HepG2 (cell line): ENCODE measurements around the gene CBX2. TPM values are rescaled to one million over a fixed set of nuclear protein-coding genes. Genes with fewer than 3 reads are reported as not detected.

Experiments used
- CAMTA2 ChIP-seq: sonication (generic); formaldehyde crosslinking; IDR thresholded peaks from 2 replicates; pipeline ENCODE4 v1.4.0; 2020; ENCODE audit warnings: mild to moderate bottlenecking, missing genetic modification reagents, borderline replicate concordance
- HES4 ChIP-seq: sonication (generic); formaldehyde crosslinking; IDR thresholded peaks from 2 replicates; pipeline ENCODE4 v1.9.0; 2021; ENCODE audit warnings: mild to moderate bottlenecking, missing genetic modification reagents, borderline replicate concordance
- JARID2 ChIP-seq: sonication (generic); formaldehyde crosslinking; IDR thresholded peaks from 2 replicates; pipeline ENCODE4 v1.8.1; 2023; ENCODE audit warnings: missing genetic modification reagents, inconsistent platforms; ENCODE audit not compliant: insufficient replicate concordance
- SALL2 ChIP-seq: sonication (generic); formaldehyde crosslinking; IDR thresholded peaks from 2 replicates; pipeline ENCODE4 v1.8.1; 2023; ENCODE audit warnings: mild to moderate bottlenecking, missing genetic modification reagents, inconsistent platforms
- SATB2 ChIP-seq: sonication (generic); formaldehyde crosslinking; IDR thresholded peaks from 2 replicates; pipeline ENCODE4 v1.5.0; 2020; ENCODE audit warnings: missing genetic modification reagents
- SP1 ChIP-seq, 2 experiments: fragments of 450-650 bp in 1 of 2; sonication (generic) in 1 of 2; formaldehyde crosslinking in 1 of 2; IDR thresholded peaks; 2 replicates each; pipeline versions ENCODE4 v1.4.0 to v1.6.1; 2016 to 2020; ENCODE audit warnings: missing genetic modification reagents in 1 of 2
- THRA ChIP-seq: sonication (generic); formaldehyde crosslinking; IDR thresholded peaks from 2 replicates; pipeline ENCODE4 v1.4.0; 2020; ENCODE audit warnings: missing genetic modification reagents, borderline replicate concordance
- ZNF280B ChIP-seq: sonication (generic); formaldehyde crosslinking; IDR thresholded peaks from 2 replicates; pipeline ENCODE4 v1.5.0; 2020; ENCODE audit warnings: missing genetic modification reagents, mild to moderate bottlenecking, borderline replicate concordance
- ZNF674 ChIP-seq: sonication (generic); formaldehyde crosslinking; IDR thresholded peaks from 2 replicates; pipeline ENCODE4 v1.5.0; 2020; ENCODE audit warnings: low read depth, mild to moderate bottlenecking, missing genetic modification reagents
- ZNF737 ChIP-seq: sonication (generic); formaldehyde crosslinking; IDR thresholded peaks from 2 replicates; pipeline ENCODE4 v1.5.0; 2020; ENCODE audit warnings: missing genetic modification reagents, mild to moderate bottlenecking, borderline replicate concordance
- polyA plus RNA-seq, 8 experiments: library from polyadenylated mRNA; depleted of rRNA in 3 of 8; stranded (reverse) in 7 of 8; unstranded in 1 of 8; fragments of >200 nt; fragmentation: Illumina TruSeq in 4 of 8; extraction: Trizol in 4 of 8; gene quantifications; 2 replicates each; pipeline versions ENCODE4 v1.2.1 to v1.2.3, GENCODE V29; 2011 to 2016; ENCODE audit warnings: low read depth in 4 of 8, missing spikeins in 1 of 8, mixed read lengths in 1 of 8; ENCODE audit not compliant: insufficient read depth in 1 of 8
- total RNA-seq, 5 experiments: library from RNA; depleted of rRNA; stranded (reverse); fragments of >200 nt; fragmentation: Illumina TruSeq; extraction: Trizol; gene quantifications; 2 replicates each; pipeline ENCODE4 v1.2.3, GENCODE V29; 2016; ENCODE audit warnings: low read depth in 1 of 5
- TF ChIP-seq, protein P1 (sequence below): sonication (generic); formaldehyde crosslinking; IDR thresholded peaks from 2 replicates; pipeline ENCODE4 v1.4.0; 2020; ENCODE audit warnings: missing genetic modification reagents
- TF ChIP-seq, protein P2 (sequence below): sonication (generic); formaldehyde crosslinking; conservative IDR thresholded peaks from 2 replicates; pipeline ENCODE4 v1.4.0; 2020; ENCODE audit warnings: missing genetic modification reagents
- TF ChIP-seq, protein P3 (sequence below): sonication (generic); formaldehyde crosslinking; IDR thresholded peaks from 2 replicates; pipeline ENCODE4 v1.8.0; 2022; ENCODE audit warnings: missing genetic modification reagents, mild to moderate bottlenecking, borderline replicate concordance
- TF ChIP-seq, protein P4 (sequence below): IDR thresholded peaks from 2 replicates; pipeline ENCODE4 v1.6.1; 2016; ENCODE audit warnings: mild to moderate bottlenecking
- TF ChIP-seq, protein P5 (sequence below): sonication (generic); formaldehyde crosslinking; IDR thresholded peaks from 2 replicates; pipeline ENCODE4 v1.5.0; 2020; ENCODE audit warnings: missing genetic modification reagents

The CBX2 gene
- total and polyA plus RNA-seq, 2 of the 13 experiments (the other 11 are each of a cell fraction or from before 2014, with no cell fraction given) = 14.5 to 31.1 TPM

DNA sequence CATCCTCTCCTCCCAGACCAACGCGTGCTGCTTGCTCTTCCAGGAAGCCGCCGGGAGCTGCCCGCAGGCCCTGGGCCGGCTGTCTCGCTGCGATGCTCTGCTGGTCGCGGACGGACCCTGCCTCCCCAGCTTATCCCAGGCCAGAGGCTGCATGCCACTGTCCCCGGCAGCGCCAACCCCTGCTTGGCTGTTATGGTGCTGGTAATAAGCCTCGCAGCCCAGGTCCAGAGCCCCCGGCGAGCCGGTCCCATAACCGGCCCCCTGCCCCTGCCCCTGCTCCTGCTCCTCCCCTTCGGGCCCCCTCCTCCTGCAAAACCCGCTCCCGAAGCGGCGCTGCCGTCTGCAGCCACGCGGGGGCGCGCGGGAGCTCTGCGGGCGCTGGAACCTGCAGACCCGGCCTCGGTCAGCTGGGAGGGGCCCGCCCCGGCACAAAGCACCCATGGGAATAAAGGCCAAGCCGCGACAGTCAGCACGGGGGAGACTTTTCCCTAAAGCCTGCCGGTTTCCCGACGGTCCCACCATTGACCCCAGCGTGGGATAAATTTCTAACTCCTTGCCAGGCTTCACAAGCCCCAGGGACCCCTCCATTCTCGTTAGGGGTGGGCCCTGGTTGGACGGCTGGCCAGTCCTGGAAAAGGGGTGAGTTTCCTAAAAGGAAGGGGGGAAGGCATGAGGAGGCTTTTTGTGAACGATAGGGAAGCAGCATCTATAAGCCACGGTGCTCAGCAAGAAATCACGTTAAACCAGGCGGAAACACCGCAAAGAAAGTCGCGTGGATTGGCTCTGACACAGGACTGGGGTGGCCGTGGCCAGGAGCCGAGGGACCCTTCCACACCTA lies 36.0 kb upstream of the CBX2 start (continued):
- TF ChIP-seq, protein P1, sequence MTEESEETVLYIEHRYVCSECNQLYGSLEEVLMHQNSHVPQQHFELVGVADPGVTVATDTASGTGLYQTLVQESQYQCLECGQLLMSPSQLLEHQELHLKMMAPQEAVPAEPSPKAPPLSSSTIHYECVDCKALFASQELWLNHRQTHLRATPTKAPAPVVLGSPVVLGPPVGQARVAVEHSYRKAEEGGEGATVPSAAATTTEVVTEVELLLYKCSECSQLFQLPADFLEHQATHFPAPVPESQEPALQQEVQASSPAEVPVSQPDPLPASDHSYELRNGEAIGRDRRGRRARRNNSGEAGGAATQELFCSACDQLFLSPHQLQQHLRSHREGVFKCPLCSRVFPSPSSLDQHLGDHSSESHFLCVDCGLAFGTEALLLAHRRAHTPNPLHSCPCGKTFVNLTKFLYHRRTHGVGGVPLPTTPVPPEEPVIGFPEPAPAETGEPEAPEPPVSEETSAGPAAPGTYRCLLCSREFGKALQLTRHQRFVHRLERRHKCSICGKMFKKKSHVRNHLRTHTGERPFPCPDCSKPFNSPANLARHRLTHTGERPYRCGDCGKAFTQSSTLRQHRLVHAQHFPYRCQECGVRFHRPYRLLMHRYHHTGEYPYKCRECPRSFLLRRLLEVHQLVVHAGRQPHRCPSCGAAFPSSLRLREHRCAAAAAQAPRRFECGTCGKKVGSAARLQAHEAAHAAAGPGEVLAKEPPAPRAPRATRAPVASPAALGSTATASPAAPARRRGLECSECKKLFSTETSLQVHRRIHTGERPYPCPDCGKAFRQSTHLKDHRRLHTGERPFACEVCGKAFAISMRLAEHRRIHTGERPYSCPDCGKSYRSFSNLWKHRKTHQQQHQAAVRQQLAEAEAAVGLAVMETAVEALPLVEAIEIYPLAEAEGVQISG (CRISPR knock-in tag) = 0 out of 2 replicates have a peak, but pooled peaks have one; percentile 62
- TF ChIP-seq, protein P2, sequence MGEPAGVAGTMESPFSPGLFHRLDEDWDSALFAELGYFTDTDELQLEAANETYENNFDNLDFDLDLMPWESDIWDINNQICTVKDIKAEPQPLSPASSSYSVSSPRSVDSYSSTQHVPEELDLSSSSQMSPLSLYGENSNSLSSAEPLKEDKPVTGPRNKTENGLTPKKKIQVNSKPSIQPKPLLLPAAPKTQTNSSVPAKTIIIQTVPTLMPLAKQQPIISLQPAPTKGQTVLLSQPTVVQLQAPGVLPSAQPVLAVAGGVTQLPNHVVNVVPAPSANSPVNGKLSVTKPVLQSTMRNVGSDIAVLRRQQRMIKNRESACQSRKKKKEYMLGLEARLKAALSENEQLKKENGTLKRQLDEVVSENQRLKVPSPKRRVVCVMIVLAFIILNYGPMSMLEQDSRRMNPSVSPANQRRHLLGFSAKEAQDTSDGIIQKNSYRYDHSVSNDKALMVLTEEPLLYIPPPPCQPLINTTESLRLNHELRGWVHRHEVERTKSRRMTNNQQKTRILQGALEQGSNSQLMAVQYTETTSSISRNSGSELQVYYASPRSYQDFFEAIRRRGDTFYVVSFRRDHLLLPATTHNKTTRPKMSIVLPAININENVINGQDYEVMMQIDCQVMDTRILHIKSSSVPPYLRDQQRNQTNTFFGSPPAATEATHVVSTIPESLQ = no peak; the same call in 1 of the 2 replicates
- TF ChIP-seq SP1 (IDR thresholded peaks at IDR 0.05) = no peak
- no peak; the same call in 1 of the 2 replicates for TF ChIP-seq SP1 (CRISPR knock-in tag; IDR thresholded peaks at IDR 0.05)
- peak; percentile 73 for TF ChIP-seq SALL2
- TF ChIP-seq ZNF674 (CRISPR knock-in tag) = no peak
- TF ChIP-seq, protein P3, sequence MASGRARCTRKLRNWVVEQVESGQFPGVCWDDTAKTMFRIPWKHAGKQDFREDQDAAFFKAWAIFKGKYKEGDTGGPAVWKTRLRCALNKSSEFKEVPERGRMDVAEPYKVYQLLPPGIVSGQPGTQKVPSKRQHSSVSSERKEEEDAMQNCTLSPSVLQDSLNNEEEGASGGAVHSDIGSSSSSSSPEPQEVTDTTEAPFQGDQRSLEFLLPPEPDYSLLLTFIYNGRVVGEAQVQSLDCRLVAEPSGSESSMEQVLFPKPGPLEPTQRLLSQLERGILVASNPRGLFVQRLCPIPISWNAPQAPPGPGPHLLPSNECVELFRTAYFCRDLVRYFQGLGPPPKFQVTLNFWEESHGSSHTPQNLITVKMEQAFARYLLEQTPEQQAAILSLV = no peak; the same call in 1 of the 2 replicates
- peak; percentile 55; the same call in 1 of the 2 replicates for TF ChIP-seq SATB2 (CRISPR knock-in tag)
- TF ChIP-seq, protein P4, sequence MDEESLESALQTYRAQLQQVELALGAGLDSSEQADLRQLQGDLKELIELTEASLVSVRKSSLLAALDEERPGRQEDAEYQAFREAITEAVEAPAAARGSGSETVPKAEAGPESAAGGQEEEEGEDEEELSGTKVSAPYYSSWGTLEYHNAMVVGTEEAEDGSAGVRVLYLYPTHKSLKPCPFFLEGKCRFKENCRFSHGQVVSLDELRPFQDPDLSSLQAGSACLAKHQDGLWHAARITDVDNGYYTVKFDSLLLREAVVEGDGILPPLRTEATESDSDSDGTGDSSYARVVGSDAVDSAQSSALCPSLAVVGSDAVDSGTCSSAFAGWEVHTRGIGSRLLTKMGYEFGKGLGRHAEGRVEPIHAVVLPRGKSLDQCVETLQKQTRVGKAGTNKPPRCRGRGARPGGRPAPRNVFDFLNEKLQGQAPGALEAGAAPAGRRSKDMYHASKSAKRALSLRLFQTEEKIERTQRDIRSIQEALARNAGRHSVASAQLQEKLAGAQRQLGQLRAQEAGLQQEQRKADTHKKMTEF (CRISPR knock-in tag) = peak; percentile 74; the same call in 1 of the 2 replicates
- TF ChIP-seq, protein P5, sequence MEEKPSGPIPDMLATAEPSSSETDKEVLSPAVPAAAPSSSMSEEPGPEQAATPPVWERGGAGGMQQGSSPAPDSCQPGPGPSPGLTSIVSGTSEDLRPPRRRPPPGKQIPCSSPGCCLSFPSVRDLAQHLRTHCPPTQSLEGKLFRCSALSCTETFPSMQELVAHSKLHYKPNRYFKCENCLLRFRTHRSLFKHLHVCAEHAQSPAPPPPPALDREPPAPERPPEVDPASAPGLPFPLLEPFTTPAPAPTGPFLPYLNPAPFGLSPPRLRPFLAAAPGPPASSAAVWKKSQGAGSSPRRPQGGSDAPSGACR = peak; percentile 25; the same call in 1 of the 2 replicates
- TF ChIP-seq CAMTA2 (CRISPR knock-in tag) = peak; percentile 70; the same call in 1 of the 2 replicates
- no peak for TF ChIP-seq ZNF737 (CRISPR knock-in tag)
- peak; percentile 50; the same call in 1 of the 2 replicates for TF ChIP-seq THRA (CRISPR knock-in tag)
- no peak for TF ChIP-seq HES4 (CRISPR knock-in tag)
- TF ChIP-seq ZNF280B (CRISPR knock-in tag) = 0 out of 2 replicates have a peak, but pooled peaks have one; percentile 38
- TF ChIP-seq JARID2 = no peak
